CD4-positive, alpha-beta T cell treated with Interferon gamma for 1 hour (primary cell): ENCODE results near the gene RADIL.
A peak's percentile ranks its signal among the peaks of the same experiment; 100 is the strongest.
"Not testable (repeated sequence)": the region's sequence is repeated elsewhere in the genome, so short reads cannot be mapped to it uniquely, and the experiment has no call there.

Experiments
- DNase-seq: peaks from one replicate; pipeline ENCODE4 v3.0.0-alpha.2; 2020

The RADIL gene, protein sequence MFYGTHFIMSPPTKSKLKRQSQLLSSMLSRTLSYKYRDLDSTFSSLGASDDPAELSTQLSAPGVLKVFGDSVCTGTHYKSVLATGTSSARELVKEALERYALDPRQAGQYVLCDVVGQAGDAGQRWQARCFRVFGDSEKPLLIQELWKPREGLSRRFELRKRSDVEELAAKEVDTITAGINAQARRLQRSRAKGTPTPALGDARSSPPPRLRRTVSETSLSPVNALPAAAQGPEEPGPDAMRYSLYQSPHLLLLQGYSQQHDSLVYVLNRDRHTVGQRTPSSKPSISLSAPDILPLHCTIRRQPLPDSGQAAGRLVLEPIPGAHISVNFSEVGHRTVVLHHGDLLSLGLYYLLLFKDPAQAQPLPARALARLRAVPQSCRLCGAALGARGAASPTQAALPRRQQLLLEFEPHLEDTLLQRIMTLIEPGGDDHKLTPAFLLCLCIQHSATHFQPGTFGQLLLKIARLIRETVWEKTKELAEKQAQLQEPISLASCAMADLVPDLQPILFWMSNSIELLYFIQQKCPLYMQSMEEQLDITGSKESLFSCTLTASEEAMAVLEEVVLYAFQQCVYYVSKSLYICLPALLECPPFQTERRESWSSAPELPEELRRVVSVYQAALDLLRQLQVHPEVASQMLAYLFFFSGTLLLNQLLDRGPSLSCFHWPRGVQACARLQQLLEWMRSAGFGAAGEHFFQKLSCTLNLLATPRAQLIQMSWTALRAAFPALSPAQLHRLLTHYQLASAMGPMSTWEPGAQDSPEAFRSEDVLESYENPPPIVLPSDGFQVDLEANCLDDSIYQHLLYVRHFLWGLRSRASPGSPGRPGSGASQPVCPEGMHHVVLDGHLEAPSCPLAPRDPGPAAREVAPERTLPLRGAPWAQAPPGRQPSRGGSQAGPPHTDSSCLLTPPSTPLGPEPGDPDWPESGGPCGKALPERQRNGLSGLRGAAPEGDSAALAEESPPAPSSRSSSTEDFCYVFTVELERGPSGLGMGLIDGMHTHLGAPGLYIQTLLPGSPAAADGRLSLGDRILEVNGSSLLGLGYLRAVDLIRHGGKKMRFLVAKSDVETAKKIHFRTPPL

DNA sequence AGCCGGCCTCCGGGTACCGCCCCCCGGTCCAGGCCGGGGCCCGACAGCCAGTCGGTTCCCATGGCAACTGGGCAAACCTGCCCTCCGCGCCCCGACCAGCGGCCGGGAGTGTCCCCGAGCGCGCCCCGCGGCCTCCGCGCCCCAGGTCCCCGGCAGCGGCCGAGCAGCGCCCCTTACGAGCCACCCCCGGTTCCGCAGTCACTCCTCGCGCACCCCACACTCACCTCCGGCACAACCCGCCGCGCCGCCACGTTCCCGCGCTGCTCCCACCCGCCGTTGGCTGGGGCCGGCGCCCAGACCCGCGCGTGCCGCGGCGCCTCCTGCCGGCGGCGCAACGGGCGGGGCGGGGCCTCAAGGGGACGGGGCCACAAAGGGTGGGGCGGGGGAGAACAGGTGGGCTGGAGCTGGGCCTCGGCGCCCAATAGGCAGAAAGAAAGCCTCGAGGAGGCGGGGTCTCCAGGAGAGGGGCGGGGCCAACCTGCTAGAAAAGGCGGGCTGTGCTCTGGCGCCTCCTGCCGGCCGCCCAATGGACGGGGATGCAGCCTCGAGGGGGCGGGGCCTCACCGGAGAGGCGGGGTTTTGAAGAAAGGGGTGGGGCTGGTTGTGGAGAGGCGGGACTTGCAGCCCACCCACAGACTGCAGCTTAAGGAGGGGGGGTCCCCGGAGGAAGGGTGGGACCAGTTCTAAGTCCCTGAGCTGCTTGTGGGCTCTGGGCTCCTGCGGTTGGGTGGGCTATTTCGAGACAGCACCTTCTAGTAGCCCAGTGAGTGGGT, at the start of gene RADIL:
RADIL (minus strand) TSS at position 345 of the 773 bp plus-strand sequence. CDS start 5,577 bp downstream, outside the sequence.
- peak; percentile 86 for DNase-seq

DNA sequence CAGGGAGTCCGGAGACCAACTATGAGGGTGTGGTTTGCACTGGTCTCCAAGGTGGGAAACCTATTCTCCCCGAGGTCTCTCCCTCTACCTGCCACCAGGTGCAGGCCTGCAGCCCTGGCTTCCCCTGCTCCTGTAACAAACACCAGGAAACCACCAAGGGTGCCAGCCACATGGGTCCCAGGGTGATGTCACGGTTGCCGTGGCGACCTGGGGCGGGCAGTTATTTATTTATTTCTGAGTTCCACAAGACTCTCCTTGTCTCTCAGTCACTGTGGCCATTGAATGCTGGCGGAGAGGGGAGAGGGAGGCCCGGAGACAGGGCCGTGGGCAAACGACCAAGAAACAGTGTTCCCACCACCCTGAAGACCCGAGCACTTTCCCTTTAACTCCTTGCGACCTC, 48.4 kb upstream of the RADIL start:
- no peak for DNase-seq

DNA sequence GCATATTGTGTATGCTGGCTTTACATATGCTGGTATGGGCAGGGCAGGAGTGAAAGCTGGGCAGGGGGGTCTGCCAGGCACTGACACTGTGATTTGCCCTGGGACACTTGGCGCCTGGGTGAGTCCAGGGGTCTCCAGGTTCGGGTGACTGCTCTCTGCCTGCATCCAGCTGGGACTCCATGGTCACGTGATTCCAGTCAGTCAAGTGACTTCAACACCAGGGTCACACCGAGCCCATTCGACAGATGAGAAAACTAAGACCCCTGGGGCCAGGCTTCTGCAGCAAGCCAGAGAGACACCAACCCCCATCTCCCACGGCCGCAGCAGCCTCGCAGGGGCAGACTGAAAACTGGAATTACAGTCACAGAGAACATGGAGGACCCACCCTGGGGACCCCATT, 45.5 kb upstream of the RADIL start:
- no peak for DNase-seq

GRCh38 chr7:4928445-4928844, 44.9 kb upstream of the RADIL start:
- no peak for DNase-seq

- DNase-seq: no peak
Measured at GRCh38 chr7:4919969-4920766, 36.7 kb upstream of the RADIL start.

DNA sequence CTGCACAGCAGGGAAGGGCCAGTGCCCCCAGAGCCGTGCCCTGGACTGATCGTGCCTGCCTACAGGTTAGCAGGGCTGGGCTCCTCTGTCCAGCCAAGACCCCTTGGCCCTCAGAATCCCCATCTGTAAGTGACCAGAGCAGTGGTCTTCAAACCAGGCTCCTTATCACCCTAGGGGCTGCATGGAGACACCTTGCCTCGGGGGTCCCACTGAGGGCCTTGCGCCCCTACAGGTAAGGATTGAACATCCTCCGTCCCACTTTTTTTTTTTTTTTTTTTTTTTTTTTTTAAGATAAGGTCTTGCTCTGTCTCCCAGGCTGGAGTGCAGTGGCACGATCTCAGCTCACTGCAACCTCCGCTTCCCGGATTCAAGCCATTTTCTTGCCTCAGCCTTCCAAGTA, 32.6 kb upstream of the RADIL start:
- DNase-seq: no peak

DNA sequence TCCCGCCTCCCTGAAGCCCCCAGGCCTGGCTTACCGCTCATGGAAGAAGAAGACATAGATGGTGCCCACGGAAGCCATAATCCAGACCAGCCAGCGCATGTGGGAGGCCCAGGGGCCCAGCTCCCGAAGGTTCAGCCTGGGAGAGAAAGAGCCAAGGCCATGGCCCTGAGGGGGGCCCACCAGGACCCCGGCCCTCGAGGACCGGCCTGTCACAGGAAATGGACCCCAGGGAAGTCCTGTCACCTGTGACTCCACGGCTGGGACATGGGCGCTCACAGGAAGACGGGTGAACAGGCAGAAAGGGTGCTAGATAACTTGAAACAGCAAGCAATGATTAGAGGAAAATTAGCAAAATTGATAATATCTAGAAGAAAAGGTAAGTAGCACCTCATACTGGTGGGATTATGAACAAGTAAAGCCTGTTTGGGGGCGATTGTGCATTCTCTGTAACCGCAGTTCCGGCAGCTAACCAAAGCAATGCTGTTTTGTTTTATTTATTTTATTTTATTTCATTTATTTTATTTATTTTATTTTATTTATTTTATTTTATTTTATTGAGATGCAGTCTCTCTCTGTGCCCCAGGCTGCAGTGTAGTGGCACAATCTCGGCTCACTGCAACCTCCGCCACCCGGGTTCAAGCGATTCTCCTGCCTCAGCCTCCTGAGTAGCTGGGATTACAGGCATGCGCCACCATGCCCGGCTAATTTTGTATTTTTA, 27.8 kb upstream of the RADIL start:
- DNase-seq: no peak

- DNase-seq: no peak
Measured at GRCh38 chr7:4906682-4907081, 23.2 kb upstream of the RADIL start.

DNA sequence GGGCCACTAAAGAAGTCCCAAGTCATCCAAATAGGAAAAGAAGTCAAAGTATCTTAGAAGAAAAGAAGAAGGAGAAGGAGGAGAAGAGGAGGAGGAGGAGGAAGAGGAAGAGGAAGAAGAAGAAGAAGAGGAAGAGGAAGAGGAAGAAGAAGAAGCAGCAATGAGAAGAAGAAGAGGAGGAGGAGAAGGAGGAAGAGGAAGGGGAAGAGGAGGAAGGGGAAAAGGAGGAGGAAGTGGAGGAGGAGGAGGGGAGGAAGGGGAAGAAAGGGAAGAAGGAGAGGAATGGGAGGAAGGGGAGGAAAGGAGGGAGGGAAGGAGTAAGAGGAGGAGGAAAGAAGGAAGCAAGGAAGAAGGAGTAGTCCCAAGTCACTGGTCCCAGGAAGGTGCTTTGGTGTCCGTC, 21.7 kb upstream of the RADIL start:
- DNase-seq: no peak

DNA sequence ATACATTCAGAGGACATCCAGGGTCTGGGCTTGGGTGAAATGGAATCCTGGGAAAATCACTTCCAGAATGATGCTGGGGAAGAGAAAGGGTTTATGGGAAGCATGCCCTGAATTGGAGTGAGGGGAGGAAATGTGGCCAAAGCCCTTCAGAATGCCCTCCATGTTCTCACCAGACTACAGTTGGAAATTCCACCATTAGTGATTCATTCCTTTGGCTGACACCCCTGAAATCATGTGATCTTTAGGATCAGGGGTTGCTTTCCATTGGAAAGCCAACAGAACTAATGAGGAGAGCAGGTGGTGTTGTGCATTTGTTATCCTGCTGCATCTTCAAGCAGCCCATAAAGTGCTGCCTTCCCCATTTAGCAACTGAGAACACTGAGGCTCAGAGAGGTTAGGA, 20.8 kb upstream of the RADIL start:
- no peak for DNase-seq

DNA sequence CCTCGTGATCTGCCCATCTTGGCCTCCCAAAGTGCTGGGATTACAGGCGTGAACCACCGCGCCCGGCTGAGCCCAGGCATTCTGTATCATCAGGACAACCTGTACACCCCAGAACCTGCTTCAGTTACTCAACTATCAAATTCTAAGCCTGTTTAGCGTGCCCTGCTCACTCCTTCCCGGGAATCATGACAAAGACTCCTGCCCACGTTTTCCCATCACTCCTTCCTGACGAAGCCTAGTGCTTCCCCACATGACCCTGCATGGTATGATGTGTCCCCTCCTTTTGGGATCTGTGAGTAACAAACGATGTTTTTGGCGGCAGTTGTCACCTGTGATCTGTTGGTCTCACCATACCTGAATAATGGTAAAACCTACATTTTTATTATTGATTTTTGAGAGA, 12.2 kb upstream of the RADIL start:
- DNase-seq: no peak

DNA sequence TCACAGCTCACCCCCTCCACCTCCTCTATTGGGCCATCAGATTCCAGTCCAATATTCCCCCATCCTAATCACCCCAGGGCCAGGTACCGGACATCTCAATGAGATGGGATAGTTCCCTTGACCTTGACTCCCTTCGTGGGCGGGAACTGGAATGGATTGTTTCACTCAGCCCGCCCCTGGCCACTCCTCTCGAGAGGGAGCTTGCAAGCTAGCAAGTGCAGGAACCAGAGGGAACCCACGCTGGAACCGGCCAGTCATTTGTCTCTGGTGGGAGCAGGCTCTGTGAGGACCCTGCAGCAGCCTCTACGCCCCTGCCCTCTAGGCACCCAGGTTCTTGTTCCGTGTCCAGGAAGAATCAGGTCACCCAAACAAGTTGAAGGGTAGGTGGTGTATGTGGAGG, 11.0 kb upstream of the RADIL start:
- no peak for DNase-seq

DNA sequence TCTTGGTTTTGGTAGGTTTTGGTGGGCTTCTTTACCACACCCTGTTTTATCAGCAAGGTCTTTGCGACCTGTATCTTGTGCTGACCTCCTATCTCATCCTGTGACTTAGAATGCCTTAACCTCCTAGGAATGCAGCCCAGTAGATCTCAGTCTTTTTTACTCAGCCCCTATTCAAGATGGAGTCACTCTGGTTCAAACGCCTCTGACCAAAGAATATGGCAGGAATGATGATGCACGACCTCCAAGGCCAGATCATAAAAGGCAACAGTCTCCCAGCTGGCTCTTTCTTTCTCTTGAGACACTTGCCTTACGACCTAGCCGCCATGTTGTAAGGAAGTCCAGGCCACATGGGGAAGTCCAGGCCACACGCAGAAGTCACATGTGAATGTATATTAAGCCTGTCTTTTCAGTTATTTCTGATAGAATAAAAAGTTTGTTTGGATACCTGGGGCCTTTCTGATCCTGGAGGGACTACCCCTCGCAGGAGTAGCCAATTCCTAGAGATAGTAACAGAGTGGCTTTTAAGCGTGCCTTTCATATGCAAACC, 10.5 kb upstream of the RADIL start:
- DNase-seq: no peak

- not testable (repeated sequence) for DNase-seq
Measured at GRCh38 chr7:4893188-4893587, 9.7 kb upstream of the RADIL start.

DNA sequence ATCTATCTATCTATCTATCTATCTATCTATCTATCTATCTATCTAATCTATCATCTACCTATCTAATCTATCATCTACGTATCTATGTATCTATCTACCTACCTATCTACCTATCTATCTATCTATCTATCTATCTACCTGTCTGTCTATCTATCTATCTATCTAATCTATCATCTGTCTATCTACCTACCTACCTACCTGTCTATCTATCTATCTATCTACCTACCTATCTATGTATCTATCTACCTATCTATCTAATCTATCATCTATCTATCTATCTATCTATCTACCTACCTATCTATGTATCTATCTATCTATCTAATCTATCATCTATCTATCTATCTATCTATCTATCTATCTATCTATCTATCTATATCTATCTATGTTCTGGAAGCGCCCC, 8.0 kb upstream of the RADIL start:
- DNase-seq: not testable (repeated sequence)

DNA sequence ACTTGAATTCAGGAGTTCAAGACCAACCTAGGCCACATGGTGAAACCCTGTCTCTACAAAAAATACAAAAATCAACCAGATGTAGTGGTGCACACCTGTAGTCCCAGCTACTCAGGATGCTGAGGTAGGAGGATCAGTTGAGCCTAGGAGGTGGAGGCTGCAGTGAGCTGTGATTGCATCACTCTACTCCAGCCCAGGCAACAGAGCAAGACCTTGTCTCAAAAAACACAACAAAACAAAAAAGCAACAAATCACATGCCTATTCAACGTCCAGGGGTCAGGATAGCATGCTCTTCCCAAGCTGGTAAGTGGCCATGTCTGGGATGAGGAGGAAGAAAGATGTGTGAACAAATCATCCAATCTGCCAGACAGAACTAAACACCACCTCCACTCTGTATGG, 6.2 kb upstream of the RADIL start:
- DNase-seq: no peak

DNA sequence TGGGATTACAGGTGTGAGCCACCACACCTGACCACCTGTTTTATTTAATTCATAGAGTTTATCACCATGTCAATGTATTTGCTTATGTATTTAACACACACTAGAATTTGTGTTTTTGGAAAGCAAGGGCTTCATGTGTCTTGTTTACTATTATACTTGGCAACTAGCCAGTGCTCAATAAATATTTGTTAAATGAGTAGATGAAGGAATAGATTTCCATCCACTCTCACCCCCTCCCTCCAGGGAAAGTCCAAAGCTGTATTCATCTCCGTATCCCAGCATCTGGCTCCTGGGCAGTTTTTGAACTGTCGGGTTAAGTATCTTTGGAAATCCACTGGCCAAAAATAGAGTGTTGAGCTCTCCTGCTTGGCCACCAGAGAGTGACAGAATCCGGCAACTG, 4.6 kb upstream of the RADIL start:
- no peak for DNase-seq

DNA sequence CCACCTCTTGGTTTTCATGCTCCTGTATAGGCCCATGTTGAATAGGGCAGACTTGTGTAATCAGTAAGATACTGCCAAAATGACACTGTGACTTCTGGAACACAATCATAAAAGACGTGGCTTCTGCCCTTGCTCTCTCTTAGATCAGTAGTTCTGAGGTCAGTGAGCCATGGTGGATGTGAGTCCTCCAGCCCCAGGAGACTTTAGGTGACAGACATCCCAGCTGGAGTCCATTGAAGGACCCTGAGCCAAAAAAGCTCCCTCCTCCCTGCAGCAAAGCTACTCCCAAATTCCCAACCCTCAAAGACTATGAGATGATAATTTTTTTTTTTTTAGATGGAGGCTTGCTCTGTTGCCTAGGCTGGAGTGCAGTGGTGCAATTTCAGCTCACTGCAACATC, 3.2 kb upstream of the RADIL start:
- no peak for DNase-seq

DNA sequence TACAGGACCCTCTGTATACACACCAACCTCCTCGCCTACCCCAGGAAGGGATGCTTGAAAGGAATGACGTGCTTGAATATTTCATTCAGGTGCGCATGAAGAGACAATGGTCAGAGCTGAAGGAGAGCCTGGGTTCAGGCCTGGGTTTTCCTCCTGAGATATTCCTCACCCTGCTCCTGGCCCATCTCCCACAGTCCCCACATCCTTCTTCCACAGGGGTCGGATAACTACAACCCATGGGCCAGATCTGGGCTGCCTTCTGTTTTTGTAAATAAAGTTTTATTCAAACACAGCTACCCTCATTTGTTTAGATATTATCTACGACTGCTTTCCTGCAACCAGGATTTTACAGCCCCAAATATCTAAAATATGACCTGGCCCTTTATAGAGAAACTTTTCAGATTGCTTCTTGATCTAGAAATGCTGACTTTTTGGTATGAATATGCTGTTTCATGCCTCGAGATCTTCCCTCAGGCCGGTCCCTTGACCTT, 1.8 kb upstream of the RADIL start:
- no peak for DNase-seq

DNA sequence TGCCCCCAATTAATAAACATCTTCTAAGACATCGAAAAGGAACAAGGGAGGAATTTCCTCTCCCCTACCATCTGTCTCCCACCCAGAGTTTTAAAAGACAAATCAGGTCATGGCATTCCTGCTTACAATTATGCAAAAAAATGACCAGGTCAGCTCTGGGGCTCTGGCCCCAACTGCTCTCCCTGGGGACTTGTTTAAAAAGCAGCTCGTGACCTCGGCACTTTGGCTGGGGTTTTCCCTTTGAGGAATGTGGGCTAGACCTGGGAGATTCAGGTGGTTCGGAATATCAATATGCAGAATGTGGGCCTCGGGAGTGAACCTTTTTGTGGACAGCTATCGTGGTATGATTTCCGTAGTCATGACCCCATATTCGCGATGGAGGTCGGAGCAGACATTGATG, 648 bp upstream of the RADIL start:
- DNase-seq: no peak

DNA sequence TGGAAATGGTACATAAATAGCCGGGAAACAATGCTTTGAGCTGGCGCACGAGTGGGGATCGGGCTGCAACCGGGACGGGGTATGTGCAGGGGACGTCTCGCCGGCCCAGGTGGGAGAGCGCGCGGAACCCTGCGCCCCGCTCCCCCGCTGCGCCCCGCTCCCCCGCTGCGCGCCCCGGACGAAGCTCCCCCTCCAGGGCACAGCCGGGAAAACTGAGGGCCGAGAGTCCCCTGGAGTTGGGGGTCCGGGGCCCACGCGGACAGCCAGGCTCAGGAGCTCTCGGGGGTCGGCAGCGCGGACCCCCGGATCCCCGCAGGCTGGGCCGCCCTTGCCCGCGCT, 514 bp downstream of the RADIL start:
- no peak for DNase-seq
